ENCODE results near the gene TOMM22.

Gene TOMM22

DNA sequence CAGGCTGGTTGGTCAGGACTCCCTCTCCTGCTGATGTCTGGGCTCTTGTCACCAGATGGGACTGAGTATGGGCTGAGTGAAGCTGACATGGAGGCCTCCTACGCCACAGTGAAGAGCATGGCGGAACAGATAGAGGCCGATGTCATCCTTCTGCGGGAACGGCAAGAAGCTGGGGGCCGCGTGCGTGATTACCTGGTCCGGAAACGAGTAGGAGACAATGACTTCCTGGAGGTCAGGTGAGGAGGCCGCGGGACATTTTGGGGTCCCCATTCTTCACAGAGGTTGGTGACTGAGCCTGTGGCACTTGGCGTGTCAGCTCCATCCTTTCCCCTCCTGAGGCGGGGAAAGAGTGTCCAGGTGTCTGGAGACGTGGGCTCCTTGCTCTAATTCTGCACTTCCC, 34.1 kb downstream of the TOMM22 start:
- no peak for DNase-seq

GRCh38 chr22:38716271-38716670, 34.5 kb downstream of the TOMM22 start:
- DNase-seq, result no peak

- DNase-seq, result no peak
Observed at GRCh38 chr22:38716826-38717225, 35.1 kb downstream of the TOMM22 start.

DNA sequence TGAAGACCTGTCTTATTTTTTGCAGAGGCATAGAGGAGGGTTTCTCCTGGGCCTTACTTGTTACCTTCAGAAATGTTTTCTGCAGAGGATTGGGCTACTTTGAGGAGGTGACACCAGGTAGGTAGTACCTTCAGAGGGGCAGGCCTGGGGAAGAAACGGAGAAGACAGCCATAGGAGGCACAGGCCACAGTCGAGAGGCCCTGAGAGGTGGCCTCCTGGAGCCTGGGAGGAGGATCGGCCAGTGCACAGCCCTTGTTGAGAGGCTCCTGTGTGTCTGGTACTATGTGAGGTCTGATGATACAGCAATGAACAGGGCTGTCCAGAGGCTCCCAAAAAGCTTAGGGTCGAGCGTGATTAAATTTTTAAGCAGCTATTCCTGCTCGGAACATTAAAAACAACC, 35.5 kb downstream of the TOMM22 start:
- no peak for DNase-seq

GRCh38 chr22:38718414-38718813, 36.7 kb downstream of the TOMM22 start:
- no peak for DNase-seq

DNA sequence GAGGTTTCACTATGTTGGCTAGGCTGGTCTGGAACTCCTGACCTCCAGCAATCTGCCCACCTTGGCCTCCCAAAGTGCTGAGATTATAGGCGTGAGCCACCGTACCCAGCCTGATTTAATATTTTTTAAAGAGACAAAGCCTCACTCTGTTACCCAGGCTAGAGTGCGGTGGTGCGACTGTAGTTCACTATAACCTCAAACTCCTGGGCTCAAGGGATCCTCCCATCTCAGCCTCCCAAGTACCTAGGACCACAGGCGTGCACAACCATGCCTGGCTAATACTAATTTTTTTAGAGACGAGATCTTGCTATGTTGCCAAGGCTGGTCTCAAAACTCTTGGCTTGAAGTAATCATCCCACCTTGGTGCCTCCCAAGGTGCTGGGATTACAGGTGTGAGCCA, 37.4 kb downstream of the TOMM22 start:
- no peak for DNase-seq

DNA sequence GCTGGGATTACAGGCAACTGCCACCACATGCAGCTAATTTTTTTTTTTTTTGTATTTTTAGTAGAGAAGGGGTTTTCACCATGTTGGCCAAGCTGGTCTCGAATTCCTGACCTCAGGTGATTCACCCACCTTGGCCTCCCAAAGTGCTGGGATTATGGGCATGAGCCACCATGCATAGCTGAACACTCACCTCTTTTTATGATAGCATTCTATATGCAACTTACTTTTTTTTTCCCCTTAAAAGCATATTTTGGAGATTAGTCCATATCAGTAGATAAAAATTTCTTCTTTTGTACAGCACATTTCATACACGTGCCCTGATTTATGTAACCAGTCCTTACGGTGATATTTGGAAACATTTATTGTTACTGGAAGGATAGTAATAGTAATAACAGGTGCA, 38.6 kb downstream of the TOMM22 start:
- DNase-seq, result no peak

- no peak for DNase-seq
Observed at GRCh38 chr22:38721551-38721950, 39.8 kb downstream of the TOMM22 start.

DNA sequence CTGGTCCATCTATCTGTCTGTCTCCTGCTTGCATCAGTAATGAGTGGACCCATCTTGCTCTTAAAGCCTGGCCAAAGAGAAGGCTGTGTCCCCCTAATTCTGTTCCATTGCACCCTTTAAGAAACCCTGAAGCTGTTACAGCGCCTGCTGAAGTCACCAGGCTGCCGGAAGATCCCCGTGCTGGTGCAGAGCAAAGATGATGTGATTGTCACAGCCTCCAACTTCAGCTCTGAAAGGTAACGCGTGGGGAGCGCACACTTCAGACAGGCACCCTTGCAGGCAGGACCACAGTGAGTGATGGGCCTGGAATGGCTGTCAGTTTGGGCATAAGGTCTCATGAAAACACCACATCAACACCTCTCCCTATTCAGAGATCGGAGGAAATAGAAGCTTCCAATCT, 42.4 kb downstream of the TOMM22 start:
- no peak for DNase-seq

DNA sequence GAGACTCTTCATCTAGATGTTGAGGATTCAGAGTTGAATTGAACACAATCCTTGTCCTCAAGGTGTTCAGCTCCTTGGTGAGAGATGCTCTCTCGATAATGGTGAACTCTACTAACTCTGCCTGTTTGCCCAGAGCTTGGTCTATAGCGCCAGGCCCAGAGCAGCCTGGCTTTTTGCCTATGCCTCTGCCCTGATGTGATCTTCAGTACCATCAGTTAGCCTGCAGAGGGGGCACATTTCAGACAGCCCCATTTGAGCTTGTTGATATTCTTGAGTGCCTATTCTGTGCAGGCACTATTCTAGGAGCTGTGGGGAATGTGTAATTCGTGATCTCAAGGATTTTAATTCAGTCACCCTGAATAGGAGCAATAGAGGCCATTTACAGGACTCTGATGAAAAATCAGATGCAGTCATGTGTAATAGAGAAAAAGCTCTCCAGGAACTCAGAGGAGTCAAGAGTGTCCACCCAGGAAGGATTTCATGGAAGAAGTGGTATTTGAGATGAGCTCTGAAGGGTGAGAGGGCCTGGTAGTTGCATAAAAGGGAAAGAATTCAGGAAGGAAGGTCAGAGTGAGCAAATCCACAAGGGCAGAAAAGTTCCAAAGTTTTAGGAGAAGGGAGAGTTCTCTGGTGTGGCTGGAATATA, 43.3 kb downstream of the TOMM22 start:
- DNase-seq, result peak in 1 of 5 experiments; percentile 65

- no peak for DNase-seq
Observed at GRCh38 chr22:38725900-38726655, 44.3 kb downstream of the TOMM22 start.

DNA sequence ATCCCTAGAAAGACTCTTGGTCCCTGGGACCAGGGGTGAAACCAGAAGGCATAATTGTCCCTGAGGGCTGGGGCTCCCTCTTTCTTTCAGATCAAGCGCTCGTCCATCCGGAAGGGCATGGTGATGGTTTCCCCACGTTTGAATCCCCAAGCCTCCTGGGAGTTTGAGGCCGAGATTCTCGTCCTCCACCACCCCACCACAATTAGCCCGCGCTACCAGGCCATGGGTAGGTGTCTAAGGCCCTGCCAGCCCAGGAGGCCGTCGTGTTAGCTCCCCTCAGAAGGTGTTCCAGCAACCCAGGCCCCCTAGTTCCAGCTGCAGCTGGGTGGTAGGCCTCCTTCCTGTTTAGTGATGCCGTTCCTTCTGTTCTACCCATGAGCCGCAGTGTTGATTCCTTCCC, 45.4 kb downstream of the TOMM22 start:
- no peak for DNase-seq

DNA sequence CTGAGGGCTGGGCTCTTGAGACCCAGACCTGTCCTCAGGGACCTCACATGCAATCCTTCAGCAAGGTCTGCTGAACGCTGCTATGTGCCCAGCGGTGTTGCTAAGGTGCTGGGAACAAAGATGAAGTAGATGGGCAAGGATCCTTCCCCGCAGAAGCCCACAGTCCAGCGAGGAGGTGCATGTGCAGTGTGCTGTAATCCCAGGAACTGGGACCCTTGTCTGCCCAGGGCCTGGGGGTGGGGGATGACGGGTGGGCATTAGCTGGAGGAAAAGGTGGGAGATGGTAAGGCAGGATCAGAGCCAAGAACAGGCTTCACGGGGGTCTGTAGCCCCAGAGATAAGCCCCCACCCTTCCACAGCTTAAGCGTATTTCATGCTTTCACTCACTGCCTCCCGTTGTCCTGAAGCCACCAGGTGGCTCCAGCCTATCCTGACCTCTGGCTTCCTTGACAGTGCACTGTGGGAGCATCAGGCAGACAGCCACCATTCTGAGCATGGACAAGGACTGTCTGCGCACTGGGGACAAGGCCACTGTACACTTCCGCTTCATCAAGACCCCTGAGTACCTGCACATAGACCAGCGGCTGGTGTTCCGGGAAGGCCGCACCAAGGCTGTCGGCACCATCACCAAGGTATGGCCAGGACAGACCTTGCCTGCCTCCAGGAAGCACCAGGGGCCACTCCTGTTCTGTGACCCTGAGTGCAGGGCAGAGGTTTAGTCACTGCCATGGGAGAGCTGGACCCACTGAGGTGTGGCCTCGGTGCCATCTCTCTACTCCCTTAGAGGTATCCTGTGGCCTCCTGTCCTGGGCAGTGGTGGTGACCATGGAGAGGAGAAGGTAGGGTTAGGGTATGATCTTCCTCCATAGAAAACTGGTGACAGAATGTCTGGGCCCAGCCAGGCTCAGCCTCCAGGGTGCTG, 46.0 kb downstream of the TOMM22 start:
- DNase-seq, result no peak

- no peak for DNase-seq
Observed at GRCh38 chr22:38728871-38729796, 47.4 kb downstream of the TOMM22 start.

DNA sequence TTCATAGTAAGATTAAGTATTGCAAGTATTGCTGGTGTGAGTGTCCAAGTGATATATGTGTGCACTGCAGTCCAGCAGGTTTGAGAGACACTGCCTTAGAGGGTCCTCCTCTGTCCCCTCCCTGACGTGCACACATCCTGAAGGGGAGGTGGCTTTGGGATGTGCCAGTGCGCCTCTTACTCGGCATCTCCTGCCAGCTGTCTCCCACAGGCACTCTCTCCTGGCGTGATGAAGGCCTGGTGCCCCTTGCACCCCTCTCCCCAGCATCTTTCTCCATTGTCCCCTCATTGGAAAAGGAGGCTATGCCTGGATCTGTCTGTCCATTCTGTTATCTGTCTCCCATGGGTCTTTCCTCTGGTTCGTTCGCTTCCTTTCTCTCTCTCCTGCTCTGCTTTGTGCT, 48.2 kb downstream of the TOMM22 start:
- no peak for DNase-seq

DNA sequence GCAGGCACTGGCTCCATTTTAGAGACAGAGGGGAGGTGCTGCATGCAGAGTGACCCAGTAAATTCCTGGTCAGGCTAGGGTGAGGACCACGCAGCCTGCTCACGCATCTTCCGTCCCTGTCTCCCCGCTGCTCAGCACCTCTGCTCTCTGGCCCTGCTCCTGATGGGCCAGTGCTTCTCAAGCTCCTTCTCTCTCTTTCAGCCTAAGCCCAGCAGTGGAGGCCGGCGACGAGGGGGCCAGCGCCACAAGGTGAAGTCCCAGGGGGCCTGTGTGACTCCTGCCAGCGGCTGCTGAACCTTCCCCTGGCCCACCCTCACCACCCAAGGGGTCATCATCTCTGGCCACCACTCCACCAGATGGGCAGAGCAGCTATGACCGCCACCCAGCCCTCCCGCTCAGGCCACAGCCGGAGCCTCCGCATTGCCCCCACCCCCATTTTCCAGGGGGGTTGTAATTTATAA, 48.7 kb downstream of the TOMM22 start:
- DNase-seq, result no peak

- no peak for DNase-seq
Observed at GRCh38 chr22:38731703-38732161, 50.0 kb downstream of the TOMM22 start.

DNA sequence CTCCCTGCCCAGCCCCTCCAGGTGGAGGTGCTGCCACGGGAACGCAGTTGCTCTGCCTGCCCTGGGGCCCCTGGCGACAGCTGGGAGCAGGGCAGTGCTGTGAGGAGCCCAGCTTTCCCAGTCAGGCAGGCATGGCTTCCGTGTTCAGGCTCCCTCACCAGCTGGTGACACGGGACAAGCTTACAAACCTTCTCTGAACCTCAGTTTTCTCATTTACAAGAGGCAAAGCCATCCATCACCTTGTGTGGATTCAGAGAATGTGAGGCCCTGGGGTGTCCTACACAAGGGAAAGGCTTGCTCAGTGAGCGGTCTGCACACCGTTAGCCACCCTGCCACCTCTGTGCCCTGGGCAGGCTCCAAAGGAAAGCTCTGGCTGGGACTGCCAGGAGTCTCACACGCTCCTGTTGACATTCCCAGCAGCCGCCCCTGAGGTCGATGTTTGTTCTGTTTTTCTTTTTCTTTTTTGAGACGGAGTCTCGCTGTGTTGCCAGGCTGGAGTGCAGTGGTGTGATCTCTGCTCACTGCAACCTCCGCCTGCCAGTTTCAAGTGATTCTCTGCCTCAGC, 50.6 kb downstream of the TOMM22 start:
- DNase-seq, result no peak

- peak in 2 of 5 experiments; percentile 26 to 60 for DNase-seq
Observed at GRCh38 chr22:38733329-38733723, 51.6 kb downstream of the TOMM22 start.

DNA sequence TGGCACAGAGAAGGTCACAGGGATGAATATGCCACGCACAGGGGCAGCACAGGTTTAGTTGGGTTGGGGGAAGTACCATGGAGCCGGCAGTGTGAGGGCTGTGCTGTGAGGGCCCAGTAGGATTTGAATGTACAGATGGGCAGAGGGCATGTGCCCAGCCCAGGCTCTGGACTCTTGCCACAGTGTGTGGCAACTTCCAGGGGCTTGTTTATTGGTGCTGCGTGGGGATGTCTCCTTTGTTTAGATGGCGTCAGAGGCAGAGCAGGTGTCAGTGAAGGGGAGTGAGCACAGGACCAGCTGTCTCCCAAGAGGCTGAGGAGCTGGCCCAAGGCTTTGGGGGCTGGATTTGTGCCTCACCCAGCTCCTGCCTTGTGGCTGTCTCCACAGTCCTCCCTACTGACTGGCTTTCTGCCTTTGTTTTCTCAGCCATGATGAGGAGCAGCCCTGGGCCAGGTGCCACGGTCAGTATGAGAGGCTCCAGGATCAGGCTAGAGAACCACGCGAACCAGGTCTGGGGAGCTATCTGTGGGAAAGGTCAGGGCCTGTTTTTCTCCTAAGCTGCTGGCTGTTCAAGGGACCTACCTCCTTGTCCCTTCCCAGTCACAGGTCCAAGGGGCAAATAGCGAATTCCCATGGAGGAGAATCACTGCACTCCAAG, 52.1 kb downstream of the TOMM22 start:
- DNase-seq, result no peak

DNA sequence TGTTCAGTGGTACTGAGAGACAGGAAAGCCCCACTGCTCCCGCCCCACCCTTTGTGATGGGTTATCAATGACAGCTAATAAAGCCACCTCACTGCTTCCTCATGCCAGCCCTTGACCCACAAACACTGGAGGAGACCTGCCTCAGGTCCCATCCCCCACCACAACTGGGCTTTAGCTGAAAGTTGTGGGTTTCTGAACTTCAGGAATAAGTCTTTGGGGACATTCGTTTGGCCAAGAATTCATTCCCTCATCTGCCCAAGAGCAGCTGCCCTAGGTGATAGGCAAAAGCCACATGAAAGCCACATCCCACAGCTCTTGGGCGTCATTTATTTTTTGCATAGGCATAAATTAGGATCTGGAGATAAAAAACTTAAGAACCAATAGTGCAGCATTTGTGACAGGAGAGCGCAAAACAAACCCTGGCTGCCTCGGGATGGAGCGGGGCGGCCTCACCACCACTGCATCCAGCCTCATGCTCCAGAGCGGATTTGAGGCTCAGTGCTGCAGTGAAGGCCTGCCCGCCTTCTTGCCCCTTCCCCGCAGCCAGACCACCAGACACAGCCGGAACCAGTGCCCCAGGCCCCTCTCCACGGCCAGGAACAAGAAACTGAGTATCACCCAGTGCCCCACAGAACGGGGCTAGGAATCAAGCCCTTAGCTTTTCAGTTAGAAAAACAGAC, 52.8 kb downstream of the TOMM22 start:
- DNase-seq, result no peak

Data from T-helper 2 cell (primary cell).